HepG2 (cell line): ENCODE measurements around the gene MYO1B. TPM values are rescaled to one million over a fixed set of nuclear protein-coding genes. Genes with fewer than 3 reads are reported as not detected.
A peak's percentile ranks its signal among the peaks of the same experiment; 100 is the strongest.

ENCODE experiments used
- CBFB ChIP-seq: sonication (generic); formaldehyde crosslinking; IDR thresholded peaks from 2 replicates; pipeline ENCODE4 v1.4.0; 2020; ENCODE audit warnings: missing genetic modification reagents
- ESRRA ChIP-seq: sonication (generic); formaldehyde crosslinking; IDR thresholded peaks from 2 replicates; pipeline ENCODE4 v1.5.1; 2020; ENCODE audit warnings: mild to moderate bottlenecking, low read depth, missing genetic modification reagents
- FOXM1 ChIP-seq: sonication (generic); formaldehyde crosslinking; IDR thresholded peaks from 2 replicates; pipeline ENCODE4 v1.5.0; 2020; ENCODE audit warnings: missing genetic modification reagents
- GPN1 ChIP-seq: sonication (generic); formaldehyde crosslinking; IDR thresholded peaks from 2 replicates; pipeline ENCODE4 v1.5.1; 2020; ENCODE audit warnings: missing genetic modification reagents, borderline replicate concordance
- HNRNPL ChIP-seq: fragments of 200-400 bp; formaldehyde crosslinking; IDR thresholded peaks from 2 replicates; pipeline ENCODE4 v1.6.1; 2017; ENCODE audit warnings: mild to moderate bottlenecking, low read depth, low read length
- NCOR1 ChIP-seq: fragments of 200-600 bp; sonication (generic); IDR thresholded peaks from 2 replicates; pipeline ENCODE4 v1.7.0; 2017; ENCODE audit warnings: antibody characterized with exemption, low read length, borderline replicate concordance
- ONECUT2 ChIP-seq: sonication (generic); formaldehyde crosslinking; IDR thresholded peaks from 2 replicates; pipeline ENCODE4 v1.4.0; 2020; ENCODE audit warnings: missing genetic modification reagents
- SIN3B ChIP-seq: fragments of 150-350 bp; IDR thresholded peaks from 2 replicates; pipeline ENCODE4 v1.6.1; 2014; ENCODE audit warnings: low read length
- SMAD1 ChIP-seq: sonication (generic); formaldehyde crosslinking; IDR thresholded peaks from 2 replicates; pipeline ENCODE4 v1.4.0; 2020; ENCODE audit warnings: missing genetic modification reagents, low read depth, mild to moderate bottlenecking, borderline replicate concordance
- XBP1 ChIP-seq: sonication (generic); formaldehyde crosslinking; IDR thresholded peaks from 2 replicates; pipeline ENCODE4 v1.5.0; 2020; ENCODE audit warnings: missing genetic modification reagents
- ZFY ChIP-seq: sonication (generic); formaldehyde crosslinking; IDR thresholded peaks from 2 replicates; pipeline ENCODE4 v1.4.0; 2020; ENCODE audit warnings: missing genetic modification reagents
- ZMYM4 ChIP-seq: sonication (generic); formaldehyde crosslinking; IDR thresholded peaks from 2 replicates; pipeline ENCODE4 v1.8.1; 2023; ENCODE audit warnings: mild to moderate bottlenecking, missing genetic modification reagents
- ZNF142 ChIP-seq: sonication (generic); formaldehyde crosslinking; IDR thresholded peaks from 2 replicates; pipeline ENCODE4 v1.4.0; 2020; ENCODE audit warnings: missing genetic modification reagents
- ZNF143 ChIP-seq: sonication (generic); formaldehyde crosslinking; IDR thresholded peaks from 2 replicates; pipeline ENCODE4 v1.4.0; 2020; ENCODE audit warnings: missing genetic modification reagents
- ZNF256 ChIP-seq: sonication (generic); formaldehyde crosslinking; conservative IDR thresholded peaks from 2 replicates; pipeline ENCODE4 v1.4.0; 2020; ENCODE audit warnings: missing genetic modification reagents
- ZNF282 ChIP-seq: fragments of 450-650 bp; IDR thresholded peaks from 2 replicates; pipeline ENCODE4 v1.6.1; 2018; ENCODE audit not compliant: partially characterized antibody
- ZNF350 ChIP-seq: sonication (generic); formaldehyde crosslinking; IDR thresholded peaks from 2 replicates; pipeline ENCODE4 v1.4.0; 2020; ENCODE audit warnings: mild to moderate bottlenecking, low read depth, missing genetic modification reagents, borderline replicate concordance
- ZNF558 ChIP-seq: sonication (generic); formaldehyde crosslinking; IDR thresholded peaks from 2 replicates; pipeline ENCODE4 v1.9.0; 2022; ENCODE audit warnings: mild to moderate bottlenecking, missing genetic modification reagents, borderline replicate concordance
- ZNF660 ChIP-seq: sonication (generic); formaldehyde crosslinking; IDR thresholded peaks from 2 replicates; pipeline ENCODE4 v1.5.1; 2020; ENCODE audit warnings: mild to moderate bottlenecking, low read depth, missing genetic modification reagents, borderline replicate concordance
- ZNF678 ChIP-seq: sonication (generic); formaldehyde crosslinking; IDR thresholded peaks from 2 replicates; pipeline ENCODE4 v1.4.0; 2020; ENCODE audit warnings: mild to moderate bottlenecking, missing genetic modification reagents
- ZNF878 ChIP-seq: sonication (generic); formaldehyde crosslinking; IDR thresholded peaks from 2 replicates; pipeline ENCODE4 v1.8.1; 2023; ENCODE audit warnings: mild to moderate bottlenecking, missing genetic modification reagents, moderate library complexity
- polyA plus RNA-seq, 8 experiments: library from polyadenylated mRNA; depleted of rRNA in 3 of 8; stranded (reverse) in 7 of 8; unstranded in 1 of 8; fragments of >200 nt; fragmentation: Illumina TruSeq in 4 of 8; extraction: Trizol in 4 of 8; gene quantifications; 2 replicates each; pipeline versions ENCODE4 v1.2.1 to v1.2.3, GENCODE V29; 2011 to 2016; ENCODE audit warnings: low read depth in 4 of 8, missing spikeins in 1 of 8, mixed read lengths in 1 of 8; ENCODE audit not compliant: insufficient read depth in 1 of 8
- total RNA-seq, 5 experiments: library from RNA; depleted of rRNA; stranded (reverse); fragments of >200 nt; fragmentation: Illumina TruSeq; extraction: Trizol; gene quantifications; 2 replicates each; pipeline ENCODE4 v1.2.3, GENCODE V29; 2016; ENCODE audit warnings: low read depth in 1 of 5
- TF ChIP-seq, protein P1 (sequence below): sonication (generic); formaldehyde crosslinking; IDR thresholded peaks from 2 replicates; pipeline ENCODE4 v1.4.0; 2020; ENCODE audit warnings: missing genetic modification reagents, mild to moderate bottlenecking, borderline replicate concordance
- TF ChIP-seq, protein P2 (sequence below): sonication (generic); formaldehyde crosslinking; IDR thresholded peaks from 2 replicates; pipeline ENCODE4 v1.8.1; 2023; ENCODE audit warnings: mild to moderate bottlenecking, missing genetic modification reagents

Gene MYO1B
- total and polyA plus RNA-seq, 2 of the 13 experiments (the other 11 are each of a cell fraction or from before 2014, with no cell fraction given) = 36.9 to 89.8 TPM

GRCh38 chr2:191245046-191245868, at the start of gene MYO1B (continued):
- 0 out of 2 replicates have a peak, but pooled peaks have one; percentile 8 for TF ChIP-seq GPN1 (CRISPR knock-in tag)
- TF ChIP-seq ZNF678 (CRISPR knock-in tag) = peak; percentile 91
- TF ChIP-seq, protein P1, sequence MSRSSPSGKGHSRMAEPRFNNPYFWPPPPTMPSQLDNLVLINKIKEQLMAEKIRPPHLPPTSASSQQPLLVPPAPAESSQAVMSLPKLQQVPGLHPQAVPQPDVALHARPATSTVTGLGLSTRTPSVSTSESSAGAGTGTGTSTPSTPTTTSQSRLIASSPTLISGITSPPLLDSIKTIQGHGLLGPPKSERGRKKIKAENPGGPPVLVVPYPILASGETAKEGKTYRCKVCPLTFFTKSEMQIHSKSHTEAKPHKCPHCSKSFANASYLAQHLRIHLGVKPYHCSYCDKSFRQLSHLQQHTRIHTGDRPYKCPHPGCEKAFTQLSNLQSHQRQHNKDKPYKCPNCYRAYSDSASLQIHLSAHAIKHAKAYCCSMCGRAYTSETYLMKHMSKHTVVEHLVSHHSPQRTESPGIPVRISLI = peak; percentile 43; the same call in 1 of the 2 replicates
- TF ChIP-seq ZMYM4 (CRISPR knock-in tag) = peak; percentile 98
- no peak; the same call in 1 of the 2 replicates for TF ChIP-seq ZNF143 (CRISPR knock-in tag)
- TF ChIP-seq ONECUT2 (CRISPR knock-in tag) = no peak
- TF ChIP-seq ZNF660 = no peak
- peak; percentile 76; the same call in 1 of the 2 replicates for TF ChIP-seq CBFB (CRISPR knock-in tag)
- TF ChIP-seq NCOR1 = 0 out of 2 replicates have a peak, but pooled peaks have one; percentile 7
- no peak for TF ChIP-seq ZNF350 (CRISPR knock-in tag)
- TF ChIP-seq ESRRA (CRISPR knock-in tag) = peak; percentile 30; the same call in 1 of the 2 replicates
- peak; percentile 83 for TF ChIP-seq ZFY (CRISPR knock-in tag)
- no peak for TF ChIP-seq ZNF878
- TF ChIP-seq SMAD1 (CRISPR knock-in tag) = peak; percentile 75; the same call in 1 of the 2 replicates
- TF ChIP-seq ZNF142 (CRISPR knock-in tag) = peak; percentile 43
- TF ChIP-seq HNRNPL = no peak
- no peak; the same call in 1 of the 2 replicates for TF ChIP-seq ZNF558 (CRISPR knock-in tag)
- no peak for TF ChIP-seq FOXM1 (CRISPR knock-in tag)
- 0 out of 2 replicates have a peak, but pooled peaks have one; percentile 8 for TF ChIP-seq ZNF256 (CRISPR knock-in tag)
- no peak for TF ChIP-seq ZNF282
- no peak for TF ChIP-seq SIN3B
- TF ChIP-seq, protein P2, sequence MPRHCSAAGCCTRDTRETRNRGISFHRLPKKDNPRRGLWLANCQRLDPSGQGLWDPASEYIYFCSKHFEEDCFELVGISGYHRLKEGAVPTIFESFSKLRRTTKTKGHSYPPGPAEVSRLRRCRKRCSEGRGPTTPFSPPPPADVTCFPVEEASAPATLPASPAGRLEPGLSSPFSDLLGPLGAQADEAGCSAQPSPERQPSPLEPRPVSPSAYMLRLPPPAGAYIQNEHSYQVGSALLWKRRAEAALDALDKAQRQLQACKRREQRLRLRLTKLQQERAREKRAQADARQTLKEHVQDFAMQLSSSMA (CRISPR knock-in tag) = no peak; the same call in 1 of the 2 replicates
- TF ChIP-seq XBP1 (CRISPR knock-in tag) = no peak
